Inflammatory macrophage treated with lipopolysaccharide for 1 hour (primary cell): Measurements from ENCODE around the gene C2orf49.

ENCODE experiments used
- DNase-seq, 2 donors: peaks; one replicate each; pipeline ENCODE4 v3.0.0-alpha.2; 2020 to 2022

Gene C2orf49

GRCh38 chr2:105337122-105338019, at the start of gene C2orf49:
TSS of gene C2orf49 (plus strand) at chr2:105337540. CDS start at chr2:105337588, 48 bp downstream.
- peak; percentile 85 to 93 for DNase-seq

GRCh38 chr2:105287692-105288091, 49.6 kb upstream of the C2orf49 start:
- DNase-seq = peak; percentile 10 to 50

GRCh38 chr2:105288133-105288532, 49.2 kb upstream of the C2orf49 start:
- DNase-seq = no peak

- DNase-seq = no peak
Observed at GRCh38 chr2:105290981-105291660, 46.2 kb upstream of the C2orf49 start.

GRCh38 chr2:105291981-105292380, 45.4 kb upstream of the C2orf49 start:
- DNase-seq = no peak

- DNase-seq = no peak
Observed at GRCh38 chr2:105294046-105294445, 43.3 kb upstream of the C2orf49 start.

GRCh38 chr2:105294844-105295481, 42.4 kb upstream of the C2orf49 start:
- peak; percentile 12 to 25 for DNase-seq

GRCh38 chr2:105296017-105296611, 41.2 kb upstream of the C2orf49 start:
- no peak for DNase-seq

GRCh38 chr2:105297216-105297615, 40.1 kb upstream of the C2orf49 start:
- no peak for DNase-seq

GRCh38 chr2:105298017-105298416, 39.3 kb upstream of the C2orf49 start:
- DNase-seq = no peak

GRCh38 chr2:105299290-105299689, 38.0 kb upstream of the C2orf49 start:
- DNase-seq = no peak

GRCh38 chr2:105301646-105302045, 35.7 kb upstream of the C2orf49 start:
- no peak for DNase-seq

GRCh38 chr2:105307146-105307545, 30.2 kb upstream of the C2orf49 start:
- no peak for DNase-seq

GRCh38 chr2:105307550-105307949, 29.8 kb upstream of the C2orf49 start:
- no peak for DNase-seq

- no peak for DNase-seq
Observed at GRCh38 chr2:105307962-105308361, 29.4 kb upstream of the C2orf49 start.

- DNase-seq = no peak
Observed at GRCh38 chr2:105308382-105309146, 28.8 kb upstream of the C2orf49 start.

GRCh38 chr2:105309147-105309545, 28.2 kb upstream of the C2orf49 start:
- peak; percentile 52 to 56 for DNase-seq

GRCh38 chr2:105313877-105314276, 23.5 kb upstream of the C2orf49 start:
- peak; percentile 33 to 45 for DNase-seq

- DNase-seq = no peak
Observed at GRCh38 chr2:105315314-105315713, 22.0 kb upstream of the C2orf49 start.

GRCh38 chr2:105317937-105318336, 19.4 kb upstream of the C2orf49 start:
- DNase-seq = no peak

- DNase-seq = no peak
Observed at GRCh38 chr2:105320651-105321215, 16.6 kb upstream of the C2orf49 start.
